Subcutaneous adipose tissue (tissue), 4 donors: ENCODE results near the gene FBN3. TPM values are rescaled to one million over a fixed set of nuclear protein-coding genes. Genes with fewer than 3 reads are reported as not detected.

Source experiments
- total RNA-seq, 4 donors: library from RNA; depleted of rRNA; stranded (reverse); fragments of >200 nt; gene quantifications; one replicate each; pipeline ENCODE4 v1.1.0, GENCODE V29; 2016
- TF ChIP-seq, protein P1 (sequence below): fragments of 450-650 bp; IDR thresholded peaks from one replicate; pipeline ENCODE4 v1.5.1; 2016; ENCODE audit warnings: low read depth, mild to moderate bottlenecking, control low read depth, antibody characterized with exemption, moderate library complexity

The FBN3 gene
- total RNA-seq, 4 donors from 2014 or later, result not detected

DNA sequence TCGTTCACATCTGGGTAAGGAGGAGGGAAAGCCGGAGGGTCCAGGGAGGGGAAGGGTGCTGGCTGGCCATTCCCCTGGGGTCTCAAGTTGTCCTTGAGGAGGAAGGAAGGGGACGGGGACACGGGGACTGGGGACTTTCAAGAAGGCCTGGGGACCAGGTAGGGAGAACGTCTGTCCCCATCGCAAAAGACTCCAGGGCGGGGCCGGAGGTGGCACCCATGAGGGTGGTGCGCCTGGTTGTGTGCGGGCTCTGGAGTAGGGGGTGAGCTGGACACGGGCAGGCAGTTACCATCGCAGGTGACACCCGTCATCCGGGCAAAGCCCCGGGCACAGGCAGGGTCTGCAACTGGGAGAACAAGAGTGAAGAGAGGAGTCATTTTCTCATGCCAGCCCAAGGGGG lies 23.4 kb downstream of the FBN3 start:
- TF ChIP-seq, protein P1, sequence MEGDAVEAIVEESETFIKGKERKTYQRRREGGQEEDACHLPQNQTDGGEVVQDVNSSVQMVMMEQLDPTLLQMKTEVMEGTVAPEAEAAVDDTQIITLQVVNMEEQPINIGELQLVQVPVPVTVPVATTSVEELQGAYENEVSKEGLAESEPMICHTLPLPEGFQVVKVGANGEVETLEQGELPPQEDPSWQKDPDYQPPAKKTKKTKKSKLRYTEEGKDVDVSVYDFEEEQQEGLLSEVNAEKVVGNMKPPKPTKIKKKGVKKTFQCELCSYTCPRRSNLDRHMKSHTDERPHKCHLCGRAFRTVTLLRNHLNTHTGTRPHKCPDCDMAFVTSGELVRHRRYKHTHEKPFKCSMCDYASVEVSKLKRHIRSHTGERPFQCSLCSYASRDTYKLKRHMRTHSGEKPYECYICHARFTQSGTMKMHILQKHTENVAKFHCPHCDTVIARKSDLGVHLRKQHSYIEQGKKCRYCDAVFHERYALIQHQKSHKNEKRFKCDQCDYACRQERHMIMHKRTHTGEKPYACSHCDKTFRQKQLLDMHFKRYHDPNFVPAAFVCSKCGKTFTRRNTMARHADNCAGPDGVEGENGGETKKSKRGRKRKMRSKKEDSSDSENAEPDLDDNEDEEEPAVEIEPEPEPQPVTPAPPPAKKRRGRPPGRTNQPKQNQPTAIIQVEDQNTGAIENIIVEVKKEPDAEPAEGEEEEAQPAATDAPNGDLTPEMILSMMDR, result no peak

DNA sequence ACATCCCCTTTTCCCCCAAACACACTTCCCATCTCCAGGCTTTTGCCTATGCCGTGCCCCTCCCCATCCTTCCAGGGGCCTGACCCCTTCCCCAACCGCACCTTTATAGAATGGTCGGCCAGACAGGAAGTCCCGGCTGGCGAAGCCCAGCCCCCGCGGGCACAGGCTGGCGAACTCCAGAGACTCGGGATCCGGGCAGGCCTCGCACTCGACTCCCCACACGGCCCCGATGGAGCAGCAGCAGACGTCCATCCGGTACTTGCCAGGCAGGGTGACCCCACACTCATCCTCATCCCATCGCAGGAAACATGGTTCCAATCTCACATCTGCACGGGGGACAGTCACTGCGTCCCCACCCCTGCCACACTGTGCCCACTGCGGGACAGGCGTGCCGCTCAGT lies 25.7 kb downstream of the FBN3 start:
- TF ChIP-seq, protein P1, result no peak

DNA sequence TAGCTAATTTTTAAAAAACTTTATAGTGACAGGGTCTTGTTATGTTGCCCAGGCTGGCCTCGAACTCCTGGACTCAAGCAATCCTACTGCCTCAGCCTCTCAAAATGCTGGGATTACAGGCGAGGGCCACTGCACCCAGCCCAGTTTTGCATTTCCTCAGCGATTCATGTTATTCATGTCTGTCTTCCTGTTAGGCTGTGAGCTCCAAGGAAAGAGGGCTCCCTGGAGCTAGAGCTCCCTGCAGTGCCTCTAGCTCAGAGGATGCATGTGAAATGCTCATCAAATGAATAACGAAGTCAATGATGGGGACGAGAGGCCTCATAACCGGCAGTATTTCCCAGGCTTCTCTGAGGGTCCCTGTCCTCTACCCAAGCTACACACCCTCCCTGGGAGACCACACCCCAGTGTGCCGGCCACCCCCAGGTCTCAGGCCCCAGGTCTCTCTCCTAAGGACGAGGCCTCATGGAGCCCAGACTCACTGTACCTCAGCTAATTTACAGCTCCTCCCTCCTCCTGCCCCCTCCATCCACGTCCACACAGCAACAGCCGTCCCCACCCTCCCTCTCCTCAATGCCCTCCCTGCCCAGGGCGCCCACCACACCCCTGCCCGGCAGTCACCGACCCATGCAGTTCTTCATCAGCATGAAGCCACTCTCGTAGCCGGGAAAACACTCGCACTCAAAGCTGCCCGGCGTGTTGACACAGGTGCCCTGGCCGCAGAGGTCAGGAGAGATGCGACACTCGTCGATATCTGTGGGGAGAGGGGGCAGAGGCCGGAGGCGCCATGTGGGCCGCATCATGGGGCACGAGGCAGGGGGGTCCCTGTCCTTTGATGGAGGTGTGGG lies 28.5 kb downstream of the FBN3 start:
- TF ChIP-seq, protein P1, result no peak

DNA sequence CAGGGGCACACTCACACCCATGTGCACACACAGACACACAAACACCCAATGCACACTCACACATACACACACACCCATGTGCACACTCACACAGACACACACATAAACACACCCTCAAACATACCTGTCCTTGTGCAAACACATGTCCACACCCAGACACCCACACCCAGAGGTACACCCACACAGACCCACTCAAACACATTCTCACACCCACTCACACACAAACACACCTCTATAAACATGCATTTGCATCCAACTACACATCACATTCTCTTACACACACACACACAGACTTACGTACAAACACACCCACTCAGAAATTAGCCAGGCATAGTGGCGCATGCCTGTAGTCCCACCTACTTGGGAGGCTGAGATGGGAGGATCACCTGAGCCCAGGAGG lies 31.4 kb downstream of the FBN3 start:
- TF ChIP-seq, protein P1, result no peak

DNA sequence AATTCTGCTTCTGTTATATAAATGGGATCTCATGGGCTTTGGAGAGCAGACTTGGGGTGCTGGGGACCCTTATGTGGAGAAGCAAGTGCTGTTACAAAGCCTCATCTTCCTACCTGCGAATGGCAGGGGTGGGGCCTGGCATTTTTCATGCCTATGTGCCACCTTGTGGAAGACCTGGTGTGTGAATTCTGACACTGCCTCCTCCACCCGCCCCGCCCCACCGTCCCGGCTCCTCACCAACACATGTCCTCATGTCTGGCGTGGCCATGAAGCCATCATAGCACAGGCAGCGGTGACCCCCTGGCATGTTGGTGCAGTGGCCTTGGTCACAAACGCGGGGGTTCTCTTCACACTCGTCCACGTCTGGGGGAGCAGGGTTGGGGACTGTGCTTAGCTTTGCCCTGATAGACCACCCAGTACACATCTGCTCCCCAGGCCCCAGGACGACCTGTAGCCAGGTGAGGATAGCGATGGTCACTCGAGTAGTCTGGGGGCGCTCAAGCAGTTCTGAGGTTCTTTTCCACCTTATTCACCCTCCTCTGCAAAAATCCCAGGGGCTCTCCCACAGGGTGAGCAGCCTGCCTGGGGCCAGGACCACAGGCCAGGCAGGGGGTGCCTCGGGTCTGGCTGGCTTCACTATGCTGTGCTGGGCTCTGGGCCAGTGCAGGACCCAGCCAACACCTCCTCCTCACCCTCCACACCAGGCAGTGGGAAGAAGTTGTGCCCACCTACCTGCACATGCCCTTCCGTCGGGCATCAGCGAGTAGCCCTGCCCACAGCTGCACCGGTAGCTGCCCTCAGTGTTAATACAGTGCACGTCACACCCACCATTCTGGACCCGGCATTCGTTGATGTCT lies 32.7 kb downstream of the FBN3 start:
- TF ChIP-seq, protein P1, result no peak

DNA sequence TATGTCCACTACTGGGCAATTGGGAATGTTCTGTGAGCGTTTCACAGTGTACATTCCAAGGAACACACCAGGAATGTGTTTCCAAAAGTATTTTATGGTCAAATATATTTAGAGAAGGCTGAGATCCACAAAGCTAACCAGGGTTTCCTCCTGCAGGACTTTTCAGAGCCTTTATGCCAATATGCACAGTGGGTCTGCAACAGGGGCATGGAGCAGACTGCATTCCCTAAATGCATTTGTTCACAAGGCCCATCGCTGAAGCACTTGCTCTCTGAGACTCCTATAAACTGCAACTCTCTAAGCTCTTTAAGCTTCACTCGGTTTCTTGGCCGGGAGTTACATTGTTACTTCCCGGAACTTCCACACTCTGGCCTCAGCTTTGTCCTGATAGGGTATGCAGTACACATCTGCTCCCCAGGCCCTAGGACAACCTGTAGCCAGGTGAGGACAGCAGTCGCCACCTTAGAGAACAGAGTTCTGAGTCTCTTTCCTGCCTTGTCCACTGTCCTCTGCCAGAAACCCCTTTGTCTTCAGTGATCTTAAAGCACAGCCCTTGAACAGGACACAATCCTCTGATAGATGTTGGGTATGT lies 33.5 kb downstream of the FBN3 start:
- TF ChIP-seq, protein P1, result no peak

DNA sequence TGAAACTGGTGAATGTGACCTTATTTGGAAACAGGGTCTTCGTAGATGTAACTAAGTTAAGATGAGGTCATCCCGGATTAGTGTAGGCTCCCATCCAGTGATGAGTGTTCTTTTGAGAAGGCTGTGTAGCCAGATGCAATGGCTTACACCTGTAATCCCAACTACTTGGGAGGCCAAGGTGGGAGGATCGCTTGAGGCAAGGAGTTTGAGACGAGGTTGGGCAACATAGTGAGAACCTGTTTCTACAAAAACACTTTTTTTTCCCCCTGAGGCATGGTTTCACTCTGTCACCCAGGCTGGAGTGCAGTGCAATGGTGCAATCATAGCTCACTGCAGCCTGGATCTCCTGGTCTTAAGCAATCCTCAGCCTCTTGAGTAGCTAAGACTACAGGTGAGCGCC lies 36.4 kb downstream of the FBN3 start:
- TF ChIP-seq, protein P1, result no peak
